Neural cell (in vitro differentiated cells): Measurements from ENCODE around the gene FAM8A1. TPM values are rescaled to one million over a fixed set of nuclear protein-coding genes. Genes with fewer than 3 reads are reported as not detected.

Experiments used
- H2AFZ ChIP-seq: fragments of 200-600, 300-800 bp; sonication (generic), shearing (Covaris generic); 2 replicates; pipeline ENCODE4 v1.6.0; 2014; ENCODE audit warnings: low read depth, mild to moderate bottlenecking, antibody characterized with exemption, low read length, moderate library complexity
- H3F3A ChIP-seq: fragments of 200-600 bp; shearing (Covaris generic); 2 replicates; pipeline ENCODE4 v1.6.1; 2016; ENCODE audit warnings: mild to moderate bottlenecking, moderate library complexity, mixed read lengths, antibody characterized with exemption, low read length; ENCODE audit not compliant: insufficient read depth, poor library complexity, severe bottlenecking
- H3K27ac ChIP-seq: fragments of 200-600, 300-800 bp; sonication (generic), shearing (Covaris generic); 2 replicates; pipeline ENCODE4 v1.5.1; 2014; ENCODE audit warnings: mild to moderate bottlenecking, low read length, moderate library complexity
- H3K27me3 ChIP-seq: fragments of 300-800, 200-600 bp; sonication (generic), shearing (Covaris generic); 2 replicates; pipeline ENCODE4 v1.6.0; 2014; ENCODE audit warnings: mild to moderate bottlenecking, low read depth, low read length, moderate library complexity; ENCODE audit not compliant: insufficient read depth
- H3K36me3 ChIP-seq: fragments of 300-800, 200-600 bp; sonication (generic), shearing (Covaris generic); 2 replicates; pipeline ENCODE4 v1.5.1; 2014; ENCODE audit warnings: mild to moderate bottlenecking, antibody characterized with exemption, low read length, moderate library complexity; ENCODE audit not compliant: insufficient read depth
- H3K4me2 ChIP-seq: fragments of 300-800, 200-600 bp; sonication (generic), shearing (Covaris generic); 2 replicates; pipeline ENCODE4 v1.6.0; 2014; ENCODE audit warnings: mild to moderate bottlenecking, low read length
- H3K4me3 ChIP-seq: fragments of 300-800, 200-600 bp; sonication (generic), shearing (Covaris generic); 2 replicates; pipeline ENCODE4 v1.5.1; 2014; ENCODE audit warnings: mild to moderate bottlenecking, low read length, moderate library complexity
- H3K79me2 ChIP-seq: fragments of 200-600 bp; shearing (Covaris generic); replicated peaks from 2 replicates; pipeline ENCODE4 v1.6.0; 2014; ENCODE audit warnings: mild to moderate bottlenecking, low read length, moderate library complexity; ENCODE audit not compliant: insufficient read depth
- H3K9ac ChIP-seq: fragments of 300-800, 200-600 bp; sonication (generic), shearing (Covaris generic); 2 replicates; pipeline ENCODE4 v1.6.1; 2016; ENCODE audit warnings: mild to moderate bottlenecking, low read length, mixed read lengths
- H3K9me2 ChIP-seq: fragments of 200-600 bp; shearing (Covaris generic); 2 replicates; pipeline ENCODE4 v1.6.1; 2016; ENCODE audit warnings: mild to moderate bottlenecking, low read length, mixed read lengths; ENCODE audit not compliant: insufficient read depth
- H3K9me3 ChIP-seq: fragments of 200-600, 300-800 bp; sonication (generic), shearing (Covaris generic); 2 replicates; pipeline ENCODE4 v1.6.1; 2016; ENCODE audit warnings: mild to moderate bottlenecking, mixed run types, low read length, moderate library complexity, mixed read lengths
- H4K20me1 ChIP-seq: fragments of 200-600 bp; shearing (Covaris generic); 2 replicates; pipeline ENCODE4 v1.6.1; 2016; ENCODE audit warnings: mild to moderate bottlenecking, mixed run types; ENCODE audit not compliant: insufficient read depth
- EP300 ChIP-seq: fragments of 450-650 bp; conservative IDR thresholded peaks from 2 replicates; pipeline ENCODE4 v1.6.1; 2014; ENCODE audit warnings: antibody characterized with exemption, mild to moderate bottlenecking, moderate library complexity; ENCODE audit not compliant: poor library complexity, severe bottlenecking
- EZH2 ChIP-seq: fragments of 200-600, 300-800 bp; shearing (Covaris generic), sonication (generic); IDR thresholded peaks from 2 replicates; pipeline ENCODE4 v1.6.1; 2014; ENCODE audit warnings: antibody characterized with exemption, low read length, borderline replicate concordance, mild to moderate bottlenecking; ENCODE audit not compliant: insufficient read depth, poor library complexity, severe bottlenecking
- MXI1 ChIP-seq: fragments of 450-650 bp; conservative IDR thresholded peaks from 2 replicates; pipeline ENCODE4 v1.6.1; 2014; ENCODE audit warnings: antibody characterized with exemption, mild to moderate bottlenecking; ENCODE audit not compliant: poor library complexity, severe bottlenecking
- POLR2AphosphoS5 ChIP-seq: IDR thresholded peaks from 2 replicates; pipeline ENCODE4 v1.6.1; 2012
- RAD21 ChIP-seq: fragments of 450-650 bp; conservative IDR thresholded peaks from 2 replicates; pipeline ENCODE4 v1.6.1; 2014; ENCODE audit warnings: antibody characterized with exemption, mild to moderate bottlenecking, moderate library complexity
- SMC3 ChIP-seq: fragments of 450-650 bp; conservative IDR thresholded peaks from 2 replicates; pipeline ENCODE4 v1.6.1; 2014; ENCODE audit warnings: antibody characterized with exemption, mild to moderate bottlenecking, moderate library complexity; ENCODE audit not compliant: poor library complexity
- TAF1 ChIP-seq: IDR thresholded peaks from 2 replicates; pipeline ENCODE4 v1.6.1; 2012; ENCODE audit warnings: low read depth
- polyA minus RNA-seq: library from RNA; depleted of rRNA, polyadenylated mRNA; stranded (reverse); fragments of >200 nt; gene quantifications from 2 replicates; pipeline ENCODE4 v1.2.3, GENCODE V29; 2014
- polyA plus RNA-seq: library from polyadenylated mRNA; depleted of rRNA; stranded (reverse); fragments of >200 nt; gene quantifications from 2 replicates; pipeline ENCODE4 v1.2.3, GENCODE V29; 2014
- TF ChIP-seq, protein P1 (sequence below): IDR thresholded peaks from 2 replicates; pipeline ENCODE4 v1.6.1; 2012; ENCODE audit warnings: borderline replicate concordance
- TF ChIP-seq, protein P2 (sequence below): fragments of 450-650 bp; IDR thresholded peaks from 2 replicates; pipeline ENCODE4 v1.5.1; 2014; ENCODE audit warnings: antibody characterized with exemption, mild to moderate bottlenecking, moderate library complexity; ENCODE audit not compliant: poor library complexity, severe bottlenecking

Gene FAM8A1
- 48.0 and 50.4 TPM in 2 replicates for polyA plus RNA-seq
- 65.0 and 68.3 TPM in 2 replicates for polyA minus RNA-seq

DNA sequence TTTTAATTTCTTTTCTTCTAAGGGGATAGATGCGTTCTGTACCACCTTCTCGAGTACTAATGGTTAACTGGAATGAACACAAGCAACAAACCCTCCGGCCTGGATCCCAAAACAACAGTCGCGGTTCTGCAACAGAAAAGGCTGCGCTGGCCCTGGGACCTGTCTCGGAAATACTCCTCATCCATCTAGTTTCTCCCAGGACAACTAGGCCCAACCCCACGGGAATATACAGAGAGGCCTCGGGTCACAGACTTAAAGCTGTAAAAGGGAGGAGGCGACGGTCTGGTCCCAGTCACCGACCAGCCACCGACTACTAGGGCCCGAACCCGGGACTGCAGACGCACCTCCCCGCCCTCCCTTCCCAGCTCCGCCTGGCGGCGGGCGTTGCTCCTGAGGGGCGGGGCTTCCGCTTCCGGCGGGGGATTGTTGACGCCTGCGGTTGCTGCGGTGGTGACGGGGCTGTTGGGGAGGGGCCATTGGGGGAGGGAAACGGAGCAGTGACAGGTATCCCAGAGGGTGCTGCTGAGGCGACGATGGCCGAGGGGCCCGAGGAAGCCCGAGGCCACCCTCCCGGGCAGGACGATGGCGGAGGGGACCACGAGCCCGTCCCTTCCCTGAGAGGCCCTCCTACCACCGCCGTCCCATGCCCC is at the start of gene FAM8A1:
FAM8A1 (plus strand) TSS at position 426 of the 650 bp plus-strand sequence; CDS start at position 534, 108 bp downstream.
- Histone ChIP-seq H3K9ac (peak within 1 kb of the TSS; percentile 95), H3K27ac (peak within 1 kb of the TSS; percentile 85), H4K20me1 (no peaks in the 10 kb centered on the region), H3K9me2 (no peaks in the 10 kb centered on the region), H3K27me3 (no peaks in the 10 kb centered on the region), H3K9me3 (no peaks in the 10 kb centered on the region), H3F3A (no peaks in the 10 kb centered on the region), H3K4me3 (peak within 1 kb of the TSS; percentile 95), H3K36me3 (no peaks in the 10 kb centered on the region), H2AFZ (peak within 1 kb of the TSS; percentile 93), H3K79me2 (peaks cover 26% of the 10 kb centered on the region), H3K4me2 (peak within 1 kb of the TSS; percentile 97)
- TF ChIP-seq POLR2AphosphoS5 (peak; percentile 96), EP300 (peak; percentile 73), RAD21 (peak; percentile 25), TAF1 (peak; percentile 68), EZH2 (no peak), MXI1 (no peak), SMC3 (peak; percentile 50)
- TF ChIP-seq, protein P1, sequence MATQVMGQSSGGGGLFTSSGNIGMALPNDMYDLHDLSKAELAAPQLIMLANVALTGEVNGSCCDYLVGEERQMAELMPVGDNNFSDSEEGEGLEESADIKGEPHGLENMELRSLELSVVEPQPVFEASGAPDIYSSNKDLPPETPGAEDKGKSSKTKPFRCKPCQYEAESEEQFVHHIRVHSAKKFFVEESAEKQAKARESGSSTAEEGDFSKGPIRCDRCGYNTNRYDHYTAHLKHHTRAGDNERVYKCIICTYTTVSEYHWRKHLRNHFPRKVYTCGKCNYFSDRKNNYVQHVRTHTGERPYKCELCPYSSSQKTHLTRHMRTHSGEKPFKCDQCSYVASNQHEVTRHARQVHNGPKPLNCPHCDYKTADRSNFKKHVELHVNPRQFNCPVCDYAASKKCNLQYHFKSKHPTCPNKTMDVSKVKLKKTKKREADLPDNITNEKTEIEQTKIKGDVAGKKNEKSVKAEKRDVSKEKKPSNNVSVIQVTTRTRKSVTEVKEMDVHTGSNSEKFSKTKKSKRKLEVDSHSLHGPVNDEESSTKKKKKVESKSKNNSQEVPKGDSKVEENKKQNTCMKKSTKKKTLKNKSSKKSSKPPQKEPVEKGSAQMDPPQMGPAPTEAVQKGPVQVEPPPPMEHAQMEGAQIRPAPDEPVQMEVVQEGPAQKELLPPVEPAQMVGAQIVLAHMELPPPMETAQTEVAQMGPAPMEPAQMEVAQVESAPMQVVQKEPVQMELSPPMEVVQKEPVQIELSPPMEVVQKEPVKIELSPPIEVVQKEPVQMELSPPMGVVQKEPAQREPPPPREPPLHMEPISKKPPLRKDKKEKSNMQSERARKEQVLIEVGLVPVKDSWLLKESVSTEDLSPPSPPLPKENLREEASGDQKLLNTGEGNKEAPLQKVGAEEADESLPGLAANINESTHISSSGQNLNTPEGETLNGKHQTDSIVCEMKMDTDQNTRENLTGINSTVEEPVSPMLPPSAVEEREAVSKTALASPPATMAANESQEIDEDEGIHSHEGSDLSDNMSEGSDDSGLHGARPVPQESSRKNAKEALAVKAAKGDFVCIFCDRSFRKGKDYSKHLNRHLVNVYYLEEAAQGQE: peak; percentile 64
- TF ChIP-seq, protein P2, sequence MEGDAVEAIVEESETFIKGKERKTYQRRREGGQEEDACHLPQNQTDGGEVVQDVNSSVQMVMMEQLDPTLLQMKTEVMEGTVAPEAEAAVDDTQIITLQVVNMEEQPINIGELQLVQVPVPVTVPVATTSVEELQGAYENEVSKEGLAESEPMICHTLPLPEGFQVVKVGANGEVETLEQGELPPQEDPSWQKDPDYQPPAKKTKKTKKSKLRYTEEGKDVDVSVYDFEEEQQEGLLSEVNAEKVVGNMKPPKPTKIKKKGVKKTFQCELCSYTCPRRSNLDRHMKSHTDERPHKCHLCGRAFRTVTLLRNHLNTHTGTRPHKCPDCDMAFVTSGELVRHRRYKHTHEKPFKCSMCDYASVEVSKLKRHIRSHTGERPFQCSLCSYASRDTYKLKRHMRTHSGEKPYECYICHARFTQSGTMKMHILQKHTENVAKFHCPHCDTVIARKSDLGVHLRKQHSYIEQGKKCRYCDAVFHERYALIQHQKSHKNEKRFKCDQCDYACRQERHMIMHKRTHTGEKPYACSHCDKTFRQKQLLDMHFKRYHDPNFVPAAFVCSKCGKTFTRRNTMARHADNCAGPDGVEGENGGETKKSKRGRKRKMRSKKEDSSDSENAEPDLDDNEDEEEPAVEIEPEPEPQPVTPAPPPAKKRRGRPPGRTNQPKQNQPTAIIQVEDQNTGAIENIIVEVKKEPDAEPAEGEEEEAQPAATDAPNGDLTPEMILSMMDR: peak; percentile 69

DNA sequence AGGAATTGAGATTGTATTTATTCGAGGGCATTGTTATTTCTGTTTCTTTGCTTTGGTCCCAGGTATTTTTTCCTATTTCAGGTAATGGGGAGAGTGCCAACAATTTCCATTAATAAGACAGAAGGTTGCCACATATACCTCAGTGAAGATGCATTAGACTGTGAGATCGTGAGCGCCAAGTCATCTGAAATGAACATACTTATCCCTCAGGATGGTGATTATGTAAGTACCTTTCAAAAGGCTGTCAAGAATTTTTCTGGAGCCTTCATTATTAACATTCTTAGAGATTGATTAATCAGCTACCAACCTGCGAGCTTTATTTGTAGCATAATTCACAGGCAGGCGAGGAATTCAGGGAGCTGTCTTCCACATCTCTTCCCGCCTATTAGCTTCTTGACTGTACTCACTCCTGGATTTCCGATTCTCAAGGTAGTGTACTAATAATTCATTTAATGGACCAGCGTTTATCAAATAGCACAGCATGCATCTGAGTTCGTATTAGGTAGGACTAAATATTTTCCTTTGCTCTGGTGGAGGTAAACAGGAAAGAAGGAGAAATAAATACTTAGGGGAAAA is 48.6 kb upstream of the FAM8A1 start:
- Histone ChIP-seq H2AFZ (no peak overlapping the region), H3K79me2 (no peaks in the 10 kb centered on the region), H3K9me2 (no peaks in the 10 kb centered on the region), H3F3A (no peaks in the 10 kb centered on the region), H3K4me2 (no peak overlapping the region), H3K9ac (peak overlapping the region; percentile 10), H4K20me1 (no peaks in the 10 kb centered on the region), H3K27ac (peak overlapping the region; percentile 74), H3K4me3 (peak overlapping the region; percentile 43), H3K27me3 (no peaks in the 10 kb centered on the region), H3K36me3 (peaks cover under 1% of the 10 kb centered on the region), H3K9me3 (no peaks in the 10 kb centered on the region)
- TF ChIP-seq MXI1 (no peak), SMC3 (no peak), EP300 (peak; percentile 91), EZH2 (no peak), POLR2AphosphoS5 (peak; percentile 79)
- TF ChIP-seq, protein P2: no peak
- TF ChIP-seq, protein P1: peak; percentile 99
